H7 (cell line): ENCODE measurements around the gene HSPA9. TPM values are rescaled to one million over a fixed set of nuclear protein-coding genes. Genes with fewer than 3 reads are reported as not detected.

Experiments used
- DNase-seq: peaks from one replicate; pipeline ENCODE4 v3.0.0; 2012
- H3K27me3 ChIP-seq: 2 replicates; pipeline ENCODE4 v1.6.0; 2011; ENCODE audit warnings: mild to moderate bottlenecking, low read length; ENCODE audit not compliant: control insufficient read depth, insufficient read depth
- H3K36me3 ChIP-seq: replicated peaks from 2 replicates; pipeline ENCODE4 v1.5.1; 2011; ENCODE audit warnings: low read length; ENCODE audit not compliant: control insufficient read depth, insufficient read depth
- H3K4me3 ChIP-seq: 2 replicates; pipeline ENCODE4 v1.5.1; 2011; ENCODE audit warnings: low read depth, mild to moderate bottlenecking, control low read depth, low read length, moderate library complexity; ENCODE audit not compliant: insufficient read depth
- total RNA-seq: library from RNA; depleted of rRNA; stranded (reverse); fragments of >200 nt; shearing (Covaris generic); gene quantifications from 2 replicates; pipeline ENCODE4 v1.2.3, GENCODE V29; 2014; rRNA removed

The HSPA9 gene
- total RNA-seq: 625 and 671 TPM in 2 replicates

DNA sequence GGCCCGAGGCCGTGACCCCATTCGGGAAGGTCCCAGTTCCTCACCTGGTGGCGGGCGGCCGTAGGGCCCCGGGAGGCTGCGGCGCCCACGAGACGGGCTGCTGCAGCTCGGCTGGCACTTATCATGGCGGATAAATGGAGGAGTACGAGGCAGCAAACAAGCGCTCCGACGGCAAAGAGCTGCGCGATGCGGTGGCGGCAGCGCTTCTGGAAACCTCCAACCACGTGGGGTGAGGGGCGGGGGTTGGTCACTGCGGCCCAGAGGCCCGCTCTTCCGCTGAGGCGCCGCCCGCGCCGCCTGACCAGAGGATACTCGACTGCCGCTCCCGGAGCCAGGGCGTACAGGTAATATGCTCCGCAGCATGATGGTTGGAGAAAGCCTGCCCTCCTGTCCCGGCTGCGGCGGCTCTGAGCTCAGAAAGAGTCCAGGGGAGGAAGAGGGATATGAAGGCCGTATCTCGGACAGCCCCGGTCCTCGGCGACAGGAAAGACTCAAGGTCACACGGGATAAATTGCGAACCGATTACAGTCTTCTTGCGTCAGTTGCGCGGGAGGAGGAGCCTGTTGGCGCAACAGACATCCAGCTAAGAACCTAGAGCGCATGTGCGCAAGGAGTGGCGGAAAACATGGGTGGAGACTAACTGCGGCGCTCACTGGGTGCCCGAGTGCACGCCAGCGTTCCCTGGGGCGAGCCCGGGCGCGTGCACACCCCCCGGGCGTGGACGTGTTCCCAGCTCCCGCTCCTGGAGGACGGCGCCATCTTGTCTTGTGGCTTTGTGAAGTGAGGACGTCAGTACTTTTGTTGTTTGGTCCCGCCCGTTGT lies at the start of gene HSPA9:
HSPA9 (minus strand) TSS at position 208 of the 822 bp plus-strand sequence; CDS start at position 125, 83 bp downstream.
- H3K4me3 ChIP-seq: peak within 1 kb of the TSS; percentile 96
- DNase-seq: peak; percentile 96
- no peaks in the 10 kb centered on the region for H3K27me3 ChIP-seq
- peaks cover 29% of the 10 kb centered on the region for H3K36me3 ChIP-seq

DNA sequence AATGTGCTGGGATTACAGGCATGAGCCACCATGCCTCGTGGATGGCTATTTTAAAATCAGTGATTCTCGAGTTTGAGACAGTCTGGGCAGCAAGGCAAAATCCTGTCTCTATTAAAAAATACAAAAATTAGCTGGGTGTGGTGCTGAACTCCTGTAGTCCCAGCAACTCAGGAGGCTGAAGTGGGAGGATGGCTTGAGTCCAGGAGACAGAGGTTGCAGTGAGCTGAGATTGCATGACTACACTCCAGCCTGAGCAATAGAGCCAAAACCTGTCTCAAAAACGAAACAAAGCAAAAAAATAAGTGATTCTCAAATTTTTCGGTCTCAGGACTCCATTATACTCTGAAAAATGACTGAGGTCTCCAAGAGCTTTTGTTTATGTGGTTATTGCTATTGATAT lies 47.9 kb upstream of the HSPA9 start:
- H3K4me3 ChIP-seq: no peak overlapping the region
- no peaks in the 10 kb centered on the region for H3K36me3 ChIP-seq
- no peaks in the 10 kb centered on the region for H3K27me3 ChIP-seq
- DNase-seq: no peak

DNA sequence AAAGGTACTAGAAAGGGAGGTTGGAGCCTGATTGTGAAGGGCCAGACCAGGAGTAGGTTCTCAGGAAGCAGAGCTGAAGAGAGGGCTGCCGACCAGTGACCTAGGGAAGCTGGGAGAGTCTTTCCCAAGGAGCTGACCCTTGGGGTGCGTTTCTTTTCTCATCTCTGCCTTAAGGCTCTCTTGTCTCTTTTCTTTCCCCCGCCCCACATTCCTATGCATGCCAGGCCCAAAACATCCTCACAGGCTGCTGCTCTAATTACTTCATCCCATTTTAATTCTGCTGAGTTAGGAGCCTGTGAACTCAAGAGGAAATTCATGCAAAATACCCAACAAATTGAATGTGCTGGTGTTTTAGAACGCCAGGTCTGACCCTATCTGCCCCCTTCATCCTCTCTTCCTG lies 46.9 kb upstream of the HSPA9 start:
- H3K36me3 ChIP-seq: no peaks in the 10 kb centered on the region
- H3K4me3 ChIP-seq: no peak overlapping the region
- no peaks in the 10 kb centered on the region for H3K27me3 ChIP-seq
- no peak for DNase-seq

DNA sequence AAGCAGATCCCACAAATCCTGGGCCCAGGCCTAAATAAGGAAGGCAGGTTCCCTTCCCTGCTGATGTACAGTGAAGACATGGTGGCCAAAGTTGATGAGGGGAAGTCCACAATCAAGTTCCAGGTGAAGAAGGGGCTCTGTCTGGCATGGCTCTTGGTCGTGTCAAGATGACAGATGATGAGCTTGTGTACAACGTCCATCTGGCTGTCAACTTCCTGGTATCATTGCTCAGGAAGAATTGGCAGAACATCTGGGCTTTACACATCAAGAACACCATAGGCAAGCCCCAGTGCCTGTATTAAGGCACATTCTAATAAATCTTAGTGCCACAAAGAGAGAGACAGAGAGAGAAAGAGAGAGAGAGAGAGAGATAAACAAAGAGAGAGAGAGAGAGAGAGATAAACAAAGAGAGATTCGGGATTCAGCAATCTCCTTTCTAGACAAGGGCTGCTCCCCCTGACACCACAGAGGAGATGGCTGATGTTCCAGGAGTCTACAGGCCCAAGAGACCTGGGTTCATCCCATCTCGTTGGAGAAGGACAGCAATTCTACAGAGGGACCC lies 45.5 kb upstream of the HSPA9 start:
- no peak overlapping the region for H3K4me3 ChIP-seq
- DNase-seq: no peak
- no peaks in the 10 kb centered on the region for H3K36me3 ChIP-seq
- H3K27me3 ChIP-seq: no peaks in the 10 kb centered on the region

DNA sequence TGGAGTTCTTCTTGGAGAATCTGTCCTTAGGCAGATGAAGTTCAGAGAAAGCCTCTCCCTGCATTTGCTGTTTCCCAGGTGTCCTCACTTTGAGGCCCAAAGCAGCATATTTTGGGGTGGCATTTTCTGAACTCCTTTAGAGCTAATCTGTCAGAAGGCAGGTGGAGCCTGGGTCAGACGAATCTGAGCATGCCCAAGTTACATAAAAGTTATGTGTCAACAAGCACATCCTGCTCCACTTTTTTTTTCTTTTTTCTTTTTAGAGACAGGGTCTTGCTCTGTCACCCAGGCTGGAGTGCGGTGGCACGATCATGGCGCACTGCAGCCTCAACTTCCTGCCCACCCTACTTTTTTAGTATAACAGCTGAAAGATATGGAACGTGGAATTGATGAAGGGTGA lies 41.3 kb upstream of the HSPA9 start:
- Histone ChIP-seq H3K27me3 (no peaks in the 10 kb centered on the region), H3K36me3 (no peaks in the 10 kb centered on the region), H3K4me3 (no peak overlapping the region)
- no peak for DNase-seq

DNA sequence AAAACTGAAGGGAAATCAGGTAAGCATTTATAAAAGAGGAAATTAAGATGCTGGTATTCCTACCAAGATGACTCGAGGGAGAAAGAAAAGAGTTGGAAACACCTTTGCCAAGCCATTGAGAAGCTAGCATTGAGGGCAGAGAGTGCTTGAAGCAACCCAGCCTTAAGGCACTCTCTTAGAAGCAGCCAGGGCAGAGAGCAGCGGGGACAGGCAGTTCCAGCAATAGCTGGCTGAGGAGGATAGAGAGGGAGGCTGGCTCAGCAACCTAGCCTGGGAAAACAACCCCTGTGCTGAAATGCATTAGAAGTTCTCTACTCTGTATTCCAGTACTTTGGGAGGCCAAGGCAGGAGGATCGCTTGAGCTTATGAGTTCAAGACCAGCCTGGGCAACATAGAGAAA lies 40.3 kb upstream of the HSPA9 start:
- DNase-seq: no peak
- no peak overlapping the region for H3K4me3 ChIP-seq
- no peaks in the 10 kb centered on the region for H3K36me3 ChIP-seq
- H3K27me3 ChIP-seq: no peaks in the 10 kb centered on the region

DNA sequence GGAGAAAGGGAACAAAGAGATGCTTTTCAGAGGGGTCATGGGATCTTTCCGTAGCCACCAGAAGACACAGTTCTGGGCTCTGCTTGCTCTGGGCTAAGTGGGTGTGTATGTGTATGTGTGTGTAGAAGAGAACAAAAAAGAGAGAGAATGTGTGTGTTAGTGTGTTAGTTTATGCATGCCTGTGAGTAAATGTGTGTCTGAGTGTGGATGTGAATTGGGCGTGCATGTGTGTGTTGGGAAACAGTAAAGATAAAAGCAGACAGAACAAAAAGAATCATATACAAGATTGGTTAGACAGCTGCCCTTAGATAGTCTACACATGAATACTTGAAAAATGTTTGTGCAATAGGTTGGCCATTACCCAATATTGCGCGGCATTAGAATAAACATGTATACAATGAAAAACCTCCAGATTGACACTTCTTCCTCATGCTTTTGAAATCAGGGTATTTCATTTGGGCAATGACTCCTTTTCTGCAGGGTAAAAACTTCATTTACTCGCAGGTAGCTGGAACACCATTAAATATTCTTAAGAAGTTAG lies 36.5 kb upstream of the HSPA9 start:
- H3K36me3 ChIP-seq: no peaks in the 10 kb centered on the region
- H3K4me3 ChIP-seq: peak overlapping the region; percentile 61
- H3K27me3 ChIP-seq: no peaks in the 10 kb centered on the region
- no peak for DNase-seq

DNA sequence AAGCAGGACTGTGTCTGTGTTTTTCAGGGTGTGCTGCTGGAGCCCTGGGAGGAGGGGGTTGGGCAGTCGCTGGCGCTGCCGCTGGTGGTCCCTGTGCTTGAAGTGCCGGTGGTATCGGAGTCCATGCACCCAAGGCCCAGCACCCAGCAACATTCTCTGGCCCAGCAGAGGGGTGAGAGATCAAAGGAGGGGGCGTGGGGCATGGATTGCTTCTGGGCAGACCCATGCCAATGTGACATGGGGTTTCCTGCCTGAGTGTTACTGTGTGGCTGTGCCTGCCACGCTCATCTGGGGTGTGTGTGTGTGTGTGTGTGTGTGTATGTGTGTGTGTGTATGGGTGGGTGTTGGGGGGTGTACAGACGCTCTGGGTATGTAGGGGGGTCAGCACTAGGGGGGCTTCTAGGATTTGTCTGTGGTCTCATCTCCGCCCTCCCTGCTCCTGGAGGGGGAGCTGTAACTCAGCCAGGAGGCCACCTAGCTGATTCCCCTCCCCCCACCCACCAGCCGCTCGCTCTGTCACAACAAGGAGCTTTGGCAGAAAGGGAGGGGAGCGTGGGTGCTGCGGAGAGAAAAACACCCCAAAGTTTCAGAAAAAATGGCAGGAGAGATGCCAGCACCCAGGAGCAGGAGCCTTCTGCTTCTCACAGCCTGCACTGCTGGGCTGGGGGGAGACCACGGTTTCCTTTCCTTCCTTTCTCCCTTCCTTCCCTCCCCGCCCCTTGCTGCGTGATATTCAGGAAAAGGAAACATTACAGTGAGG lies 35.9 kb upstream of the HSPA9 start:
- Histone ChIP-seq H3K4me3 (peak overlapping the region; percentile 61), H3K27me3 (no peaks in the 10 kb centered on the region), H3K36me3 (no peaks in the 10 kb centered on the region)
- peak; percentile 81 for DNase-seq

DNA sequence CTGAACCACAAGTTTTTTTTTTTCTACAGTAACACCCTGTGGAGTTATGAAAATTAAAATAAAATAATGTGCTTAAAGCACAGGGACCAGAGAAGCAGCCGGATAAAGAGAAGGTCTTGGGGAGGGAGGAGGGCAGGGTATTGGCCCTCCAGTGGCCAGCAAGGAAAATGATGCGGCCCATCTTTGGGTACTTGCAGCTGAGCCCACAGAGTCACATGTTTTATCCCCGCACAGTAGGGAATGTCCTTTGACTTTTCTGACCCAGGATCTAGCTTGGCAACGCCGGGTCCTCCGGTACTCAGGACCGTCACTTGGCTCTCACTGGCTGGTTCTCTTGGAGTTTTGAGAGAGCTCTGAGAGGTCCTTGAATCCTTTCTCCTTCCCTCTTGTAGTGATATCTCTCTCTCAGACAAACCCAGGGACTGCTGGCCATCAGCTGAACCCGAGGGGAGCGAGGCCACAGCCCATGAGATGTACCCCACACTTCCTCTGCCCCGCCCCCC lies 35.3 kb upstream of the HSPA9 start:
- no peaks in the 10 kb centered on the region for H3K36me3 ChIP-seq
- no peaks in the 10 kb centered on the region for H3K27me3 ChIP-seq
- peak; percentile 68 for DNase-seq
- H3K4me3 ChIP-seq: peak overlapping the region; percentile 61

DNA sequence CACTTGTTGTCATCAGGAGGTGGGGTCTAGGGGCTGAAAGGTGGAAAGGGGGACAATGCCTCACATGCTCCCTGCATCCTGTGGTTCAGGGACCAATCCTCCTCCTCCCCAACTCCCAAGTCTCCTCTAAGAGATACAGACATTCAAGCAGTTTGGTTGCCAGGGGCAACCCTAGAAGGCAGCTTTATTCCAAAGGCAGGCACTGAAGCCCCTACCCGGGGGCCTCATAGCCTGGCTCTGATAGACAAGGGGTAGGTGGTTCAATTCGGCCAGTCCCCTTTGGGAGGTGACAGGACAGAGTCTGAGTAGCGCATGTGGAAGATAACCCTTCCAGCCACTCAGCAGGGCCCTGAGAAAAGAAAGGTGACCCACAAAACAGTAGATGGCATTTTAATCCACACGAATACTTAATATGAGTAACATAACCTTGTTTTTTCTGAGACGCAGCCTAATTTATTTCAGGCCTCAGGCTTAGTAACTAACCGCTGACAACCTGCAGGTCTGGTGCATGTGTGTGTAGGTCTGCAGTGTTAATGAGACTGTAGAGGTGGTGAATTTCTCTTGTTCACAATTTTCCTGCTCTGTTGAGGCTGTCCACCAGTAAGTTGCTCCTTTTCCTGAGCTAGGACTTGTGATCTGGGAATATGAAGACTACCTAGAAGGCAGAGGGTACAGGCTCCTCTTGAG lies 31.3 kb upstream of the HSPA9 start:
- H3K4me3 ChIP-seq: no peak overlapping the region
- H3K27me3 ChIP-seq: no peaks in the 10 kb centered on the region
- H3K36me3 ChIP-seq: no peaks in the 10 kb centered on the region
- no peak for DNase-seq

DNA sequence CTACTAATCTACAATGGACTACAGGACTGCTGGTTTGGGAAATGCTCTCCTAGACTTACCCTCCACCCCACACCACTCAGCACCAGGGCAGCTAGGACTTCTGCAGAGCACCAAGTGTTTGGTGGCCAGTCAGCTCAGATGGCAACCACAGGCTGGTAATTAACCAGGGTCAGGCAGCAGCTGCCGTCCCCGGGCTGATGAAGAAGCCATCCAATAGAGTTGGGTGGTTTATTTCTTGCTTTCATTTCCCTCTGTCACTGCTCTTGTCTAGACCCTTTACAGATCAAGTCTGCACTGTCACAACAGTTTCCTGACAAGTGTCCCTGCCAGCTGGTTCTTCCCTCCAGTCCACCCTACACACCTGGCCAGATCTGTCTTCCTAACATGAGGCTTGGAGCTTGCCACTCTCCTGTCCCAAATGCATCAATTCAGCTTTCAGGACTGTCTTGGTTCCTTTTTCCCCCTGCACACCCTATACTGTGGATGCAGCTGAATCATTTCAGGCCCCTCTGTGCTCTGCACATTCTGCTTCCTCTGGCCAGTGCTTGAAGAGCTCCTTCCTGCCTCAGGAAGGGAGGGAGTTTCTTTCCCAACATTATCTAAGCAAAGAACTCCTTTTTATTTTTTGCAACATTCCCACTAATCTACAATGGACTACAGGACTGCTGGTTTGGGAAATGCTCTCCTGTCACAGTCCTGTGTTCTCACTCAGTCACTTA lies 30.2 kb upstream of the HSPA9 start:
- H3K4me3 ChIP-seq: no peak overlapping the region
- no peak for DNase-seq
- no peaks in the 10 kb centered on the region for H3K27me3 ChIP-seq
- no peaks in the 10 kb centered on the region for H3K36me3 ChIP-seq

DNA sequence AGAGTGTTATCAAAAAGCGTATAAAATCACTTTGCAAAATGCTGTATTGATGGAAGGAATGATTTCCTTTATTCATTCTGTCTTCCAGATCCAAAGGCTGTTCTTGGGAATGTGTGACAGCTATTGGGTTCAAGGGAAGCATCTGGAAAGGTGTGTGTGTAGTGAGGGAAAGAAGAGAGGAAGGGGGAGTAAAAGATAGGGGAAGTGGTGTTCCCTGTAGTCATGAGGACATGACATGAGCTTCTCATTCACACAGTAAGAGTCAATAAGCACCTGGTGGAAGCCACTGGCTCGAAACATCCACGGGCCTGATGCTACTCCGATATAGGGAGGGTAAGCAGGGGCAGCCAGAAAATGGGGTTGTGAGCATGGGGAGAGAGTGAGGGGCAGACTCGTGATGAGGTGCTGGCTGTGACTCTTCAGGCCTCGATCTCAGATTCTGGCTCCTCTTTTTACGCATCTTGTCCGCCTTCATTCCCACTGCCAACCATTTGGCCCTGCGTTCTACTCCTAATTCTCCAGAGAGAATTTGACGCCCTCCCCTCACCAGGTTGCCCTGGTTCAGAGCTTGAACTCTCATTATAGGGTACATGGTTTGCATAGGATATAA lies 29.1 kb upstream of the HSPA9 start:
- Histone ChIP-seq H3K36me3 (no peaks in the 10 kb centered on the region), H3K4me3 (no peak overlapping the region), H3K27me3 (no peaks in the 10 kb centered on the region)
- DNase-seq: no peak

DNA sequence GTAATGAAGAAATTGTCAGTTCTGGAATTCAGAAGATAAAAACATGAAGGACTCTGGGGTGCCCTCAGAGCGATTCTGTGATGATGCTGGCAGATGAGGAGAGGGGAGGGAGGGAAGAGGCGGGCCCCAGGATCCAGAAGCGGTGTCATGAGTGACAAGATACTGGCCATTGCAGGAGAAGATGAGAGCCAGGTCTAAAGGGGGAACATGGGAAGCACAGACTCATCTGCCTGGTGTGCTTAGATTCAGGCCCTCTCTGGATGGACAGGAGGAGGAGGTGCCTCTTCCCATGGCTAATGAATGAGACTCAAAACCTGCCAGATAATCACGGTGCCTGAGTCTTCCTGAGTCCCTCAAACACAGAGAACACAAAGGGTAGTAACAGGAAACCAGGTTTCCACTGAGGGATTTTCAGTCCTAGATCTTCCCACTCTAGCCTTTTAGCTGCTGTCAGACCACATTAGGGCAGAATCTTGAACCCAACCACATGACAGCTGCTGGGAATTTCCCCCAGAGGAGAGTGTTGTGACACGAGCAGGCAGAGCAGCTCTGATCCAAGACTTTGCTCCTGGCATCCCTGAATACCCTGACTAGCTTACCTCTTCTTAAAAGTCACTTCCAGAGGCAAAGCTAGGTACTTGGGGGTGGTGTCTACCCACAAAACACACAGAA lies 28.2 kb upstream of the HSPA9 start:
- H3K27me3 ChIP-seq: no peaks in the 10 kb centered on the region
- DNase-seq: no peak
- H3K4me3 ChIP-seq: no peak overlapping the region
- H3K36me3 ChIP-seq: no peaks in the 10 kb centered on the region
